ENCODE data around the gene BMPR1B.
"Not testable (repeated sequence)": the region's sequence is repeated elsewhere in the genome, so short reads cannot be mapped to it uniquely, and the experiment has no call there.

BMPR1B gene

DNA sequence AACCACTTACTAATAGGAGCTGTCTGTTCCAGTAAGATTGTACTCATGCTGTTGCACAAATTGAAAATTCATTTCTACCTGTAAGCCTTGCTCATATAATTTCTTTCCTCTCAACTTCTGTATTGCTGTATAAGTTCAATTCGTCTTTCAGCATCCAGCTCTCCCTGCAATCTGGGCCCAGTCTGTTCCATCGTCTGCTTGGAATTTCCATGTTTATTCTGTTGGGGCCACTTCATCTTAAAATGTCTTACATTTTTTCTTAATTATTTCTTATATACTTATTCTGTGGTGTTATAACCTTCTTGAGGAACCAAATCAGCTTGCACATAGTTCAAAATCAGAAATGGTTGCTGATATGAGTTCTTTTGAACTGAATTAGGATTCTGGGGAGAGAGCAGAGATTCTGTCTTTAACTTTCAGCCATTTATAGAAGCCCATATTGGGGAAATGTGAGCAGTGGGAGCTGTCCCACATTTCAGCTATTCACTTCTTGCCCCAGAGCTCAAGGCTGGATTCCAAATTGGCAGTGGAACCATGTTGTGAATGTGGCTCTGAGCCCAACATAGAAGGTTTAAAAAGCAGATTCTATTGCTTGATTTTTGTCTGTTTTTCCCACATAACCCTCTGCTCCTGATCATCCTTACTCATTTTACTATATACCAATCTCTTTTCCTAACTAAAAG lies 291.9 kb downstream of the BMPR1B start:
- DNase-seq = no peak

DNA sequence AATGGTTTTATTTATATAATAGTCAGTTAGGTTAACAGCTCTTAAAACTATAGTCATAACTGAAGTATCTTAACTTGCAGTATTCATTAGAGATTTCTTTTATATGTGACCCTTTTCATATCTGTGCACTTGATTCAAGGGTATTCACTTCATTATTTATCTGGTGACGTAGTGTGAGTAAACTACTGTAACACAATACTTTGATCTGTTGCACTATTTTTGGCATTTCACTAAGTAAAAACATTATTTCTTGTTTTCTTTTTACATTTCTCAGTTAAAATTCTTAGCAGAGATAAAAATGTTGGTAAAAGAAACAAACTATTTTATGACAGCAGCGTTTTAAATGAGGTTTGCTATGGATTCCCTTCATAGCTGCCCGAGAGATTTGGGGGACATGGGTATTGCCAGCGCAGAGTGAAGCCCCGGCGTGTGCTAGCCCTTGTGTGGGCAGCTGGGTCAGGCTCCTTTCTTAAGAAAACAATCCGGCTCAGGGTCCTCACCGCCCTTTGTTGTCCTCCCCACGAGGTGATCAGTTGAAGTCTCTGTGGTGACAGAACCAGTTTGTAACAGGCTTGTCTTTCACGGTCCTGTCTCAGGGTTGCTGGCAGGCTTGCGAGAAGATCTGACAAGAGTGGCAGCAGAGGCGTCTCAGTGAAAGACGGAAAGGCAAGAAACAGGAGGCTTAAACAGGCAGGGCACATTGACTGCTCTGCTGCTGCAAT lies 293.4 kb downstream of the BMPR1B start:
- no peak for DNase-seq

DNA sequence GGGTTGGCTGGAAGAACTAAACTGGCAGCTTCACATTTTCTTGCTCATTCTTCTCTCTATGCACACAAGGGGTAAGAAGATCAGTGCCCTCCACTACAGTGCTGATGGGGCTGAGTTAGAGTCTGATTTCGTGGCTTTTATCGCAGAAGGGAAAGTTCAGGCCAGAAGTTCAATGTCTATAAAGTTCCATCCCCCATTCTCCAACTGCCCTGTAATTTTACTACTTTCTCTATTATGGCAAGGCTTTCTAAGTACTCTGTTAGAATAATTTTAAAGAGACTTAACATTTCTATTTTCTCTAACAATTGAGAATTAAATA lies 293.9 kb downstream of the BMPR1B start:
- no peak for DNase-seq

GRCh38 chr4:95058991-95059390 lies 301.2 kb downstream of the BMPR1B start:
- no peak for DNase-seq

- no peak for DNase-seq
Measured at GRCh38 chr4:95059663-95060062, 301.9 kb downstream of the BMPR1B start.

- no peak for DNase-seq
Measured at GRCh38 chr4:95061220-95061619, 303.5 kb downstream of the BMPR1B start.

- DNase-seq = not testable (repeated sequence)
Measured at GRCh38 chr4:95061801-95062200, 304.0 kb downstream of the BMPR1B start.

GRCh38 chr4:95066050-95066449 lies 308.3 kb downstream of the BMPR1B start:
- DNase-seq = no peak

DNA sequence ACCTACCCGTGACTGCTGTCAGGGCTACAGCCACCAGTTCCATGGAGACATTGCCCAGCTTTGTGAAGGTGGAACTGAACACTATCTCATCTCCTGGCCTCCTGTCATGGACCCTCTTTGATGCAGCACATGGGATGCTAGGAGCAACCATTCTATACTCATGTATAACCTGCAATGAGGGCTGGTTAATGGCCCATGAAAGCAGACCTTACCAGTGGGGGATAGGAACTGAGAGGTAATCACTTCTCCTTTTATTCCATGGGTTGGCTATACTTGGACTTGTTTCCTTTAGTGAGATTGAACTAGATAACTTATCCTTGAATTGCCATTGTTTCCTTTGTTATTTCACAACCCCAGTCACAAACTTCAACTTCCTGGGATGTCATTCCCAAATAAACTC lies 310.6 kb downstream of the BMPR1B start:
- DNase-seq = no peak

- DNase-seq = no peak
Measured at GRCh38 chr4:95068818-95069478, 311.2 kb downstream of the BMPR1B start.

GRCh38 chr4:95071851-95072250 lies 314.1 kb downstream of the BMPR1B start:
- DNase-seq = no peak

- no peak for DNase-seq
Measured at GRCh38 chr4:95073646-95074045, 315.9 kb downstream of the BMPR1B start.

- DNase-seq = no peak
Measured at GRCh38 chr4:95077864-95078263, 320.1 kb downstream of the BMPR1B start.

DNA sequence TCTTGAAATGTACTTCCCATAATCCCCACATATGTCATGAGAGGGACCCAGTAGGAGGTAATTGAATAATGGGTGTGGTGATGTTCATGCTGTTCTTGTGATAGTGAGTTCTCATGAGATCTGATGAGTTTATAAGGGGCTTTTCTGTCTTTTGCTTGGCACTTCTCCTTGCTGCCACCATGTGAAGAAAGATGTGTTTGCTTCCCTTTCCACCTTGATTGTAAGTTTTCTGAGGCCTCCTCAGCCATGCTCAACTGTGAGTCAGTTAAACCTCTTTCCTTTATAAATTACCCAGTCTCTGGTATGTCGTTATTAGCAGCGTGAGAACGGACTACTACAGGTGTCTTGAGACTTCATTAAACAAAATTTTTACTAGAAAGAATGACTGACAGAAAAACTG lies 323.2 kb downstream of the BMPR1B start:
- no peak for DNase-seq

GRCh38 chr4:95084584-95084983 lies 326.8 kb downstream of the BMPR1B start:
- no peak for DNase-seq

GRCh38 chr4:95085124-95085833 lies 327.5 kb downstream of the BMPR1B start:
- DNase-seq = no peak

- no peak for DNase-seq
Measured at GRCh38 chr4:95086551-95086950, 328.8 kb downstream of the BMPR1B start.

GRCh38 chr4:95087657-95088455 lies 330.1 kb downstream of the BMPR1B start:
- no peak for DNase-seq

- no peak for DNase-seq
Measured at GRCh38 chr4:95091272-95091671, 333.5 kb downstream of the BMPR1B start.

GRCh38 chr4:95092766-95093165 lies 335.0 kb downstream of the BMPR1B start:
- DNase-seq = peak; percentile 1

GRCh38 chr4:95093460-95093859 lies 335.7 kb downstream of the BMPR1B start:
- DNase-seq = no peak
